ENCODE results near the gene MT1A. TPM values are rescaled to one million over a fixed set of nuclear protein-coding genes. Genes with fewer than 3 reads are reported as not detected.

MT1A gene
- total RNA-seq, 1 donor = not detected

GRCh38 chr16:56632848-56633365 lies 5.6 kb upstream of the MT1A start:
- Histone ChIP-seq H3K27me3 (ENCODE audit: insufficient read depth, low read length) (peaks cover 82% of the 10 kb centered on the region), H3K4me3 (ENCODE audit: low read length) (no peak overlapping the region), H3K4me1 (ENCODE audit: insufficient read depth, low read length) (peaks cover 18% of the 10 kb centered on the region), H3K9me3 (ENCODE audit: low read depth, low read length) (no peaks in the 10 kb centered on the region)

GRCh38 chr16:56633535-56633934 lies 4.9 kb upstream of the MT1A start:
- H3K9me3 ChIP-seq (ENCODE audit: low read depth, low read length) = no peaks in the 10 kb centered on the region
- peaks cover 24% of the 10 kb centered on the region for H3K4me1 ChIP-seq (ENCODE audit: insufficient read depth, low read length)
- no peak overlapping the region for H3K4me3 ChIP-seq (ENCODE audit: low read length)
- H3K27me3 ChIP-seq (ENCODE audit: insufficient read depth, low read length) = peaks cover 88% of the 10 kb centered on the region

- Histone ChIP-seq H3K27me3 (ENCODE audit: insufficient read depth, low read length) (peaks cover 100% of the 10 kb centered on the region), H3K9me3 (ENCODE audit: low read depth, low read length) (no peaks in the 10 kb centered on the region), H3K4me3 (ENCODE audit: low read length) (no peak overlapping the region), H3K4me1 (ENCODE audit: insufficient read depth, low read length) (peaks cover 26% of the 10 kb centered on the region)
Observed at GRCh38 chr16:56634715-56635440, 3.6 kb upstream of the MT1A start.

GRCh38 chr16:56635441-56635967 lies 3.0 kb upstream of the MT1A start:
- Histone ChIP-seq H3K4me3 (ENCODE audit: low read length) (no peak overlapping the region), H3K9me3 (ENCODE audit: low read depth, low read length) (no peaks in the 10 kb centered on the region), H3K27me3 (ENCODE audit: insufficient read depth, low read length) (peaks cover 98% of the 10 kb centered on the region), H3K4me1 (ENCODE audit: insufficient read depth, low read length) (peaks cover 26% of the 10 kb centered on the region)

GRCh38 chr16:56636616-56637413 lies 1.7 kb upstream of the MT1A start:
- Histone ChIP-seq H3K27me3 (ENCODE audit: insufficient read depth, low read length) (peaks cover 98% of the 10 kb centered on the region), H3K4me3 (ENCODE audit: low read length) (no peak overlapping the region), H3K4me1 (ENCODE audit: insufficient read depth, low read length) (peaks cover 26% of the 10 kb centered on the region), H3K9me3 (ENCODE audit: low read depth, low read length) (no peaks in the 10 kb centered on the region)

- Histone ChIP-seq H3K4me1 (ENCODE audit: insufficient read depth, low read length) (peaks cover 34% of the 10 kb centered on the region), H3K9me3 (ENCODE audit: low read depth, low read length) (no peaks in the 10 kb centered on the region), H3K27me3 (ENCODE audit: insufficient read depth, low read length) (peaks cover 94% of the 10 kb centered on the region), H3K4me3 (ENCODE audit: low read length) (no peak overlapping the region)
Observed at GRCh38 chr16:56639045-56639444, 579 bp downstream of the MT1A start.

- Histone ChIP-seq H3K9me3 (ENCODE audit: low read depth, low read length) (no peaks in the 10 kb centered on the region), H3K4me1 (ENCODE audit: insufficient read depth, low read length) (peaks cover 32% of the 10 kb centered on the region), H3K27me3 (ENCODE audit: insufficient read depth, low read length) (peaks cover 94% of the 10 kb centered on the region), H3K4me3 (ENCODE audit: low read length) (no peak overlapping the region)
Observed at GRCh38 chr16:56640076-56640475, 1.6 kb downstream of the MT1A start.

GRCh38 chr16:56641166-56641565 lies 2.7 kb downstream of the MT1A start:
- peaks cover 93% of the 10 kb centered on the region for H3K27me3 ChIP-seq (ENCODE audit: insufficient read depth, low read length)
- peaks cover 27% of the 10 kb centered on the region for H3K4me1 ChIP-seq (ENCODE audit: insufficient read depth, low read length)
- no peaks in the 10 kb centered on the region for H3K9me3 ChIP-seq (ENCODE audit: low read depth, low read length)
- no peak overlapping the region for H3K4me3 ChIP-seq (ENCODE audit: low read length)

GRCh38 chr16:56643080-56643778 lies 4.8 kb downstream of the MT1A start:
- no peaks in the 10 kb centered on the region for H3K9me3 ChIP-seq (ENCODE audit: low read depth, low read length)
- H3K4me3 ChIP-seq (ENCODE audit: low read length) = no peak overlapping the region
- peaks cover 87% of the 10 kb centered on the region for H3K27me3 ChIP-seq (ENCODE audit: insufficient read depth, low read length)
- peaks cover 22% of the 10 kb centered on the region for H3K4me1 ChIP-seq (ENCODE audit: insufficient read depth, low read length)

- H3K4me1 ChIP-seq (ENCODE audit: insufficient read depth, low read length) = peaks cover 17% of the 10 kb centered on the region
- H3K27me3 ChIP-seq (ENCODE audit: insufficient read depth, low read length) = peaks cover 87% of the 10 kb centered on the region
- no peak overlapping the region for H3K4me3 ChIP-seq (ENCODE audit: low read length)
- no peaks in the 10 kb centered on the region for H3K9me3 ChIP-seq (ENCODE audit: low read depth, low read length)
Observed at GRCh38 chr16:56643833-56644232, 5.4 kb downstream of the MT1A start.

- no peaks in the 10 kb centered on the region for H3K9me3 ChIP-seq (ENCODE audit: low read depth, low read length)
- H3K27me3 ChIP-seq (ENCODE audit: insufficient read depth, low read length) = peaks cover 83% of the 10 kb centered on the region
- H3K4me3 ChIP-seq (ENCODE audit: low read length) = no peak overlapping the region
- peaks cover 17% of the 10 kb centered on the region for H3K4me1 ChIP-seq (ENCODE audit: insufficient read depth, low read length)
Observed at GRCh38 chr16:56645311-56645710, 6.8 kb downstream of the MT1A start.

- H3K27me3 ChIP-seq (ENCODE audit: insufficient read depth, low read length) = peaks cover 78% of the 10 kb centered on the region
- peaks cover 17% of the 10 kb centered on the region for H3K4me1 ChIP-seq (ENCODE audit: insufficient read depth, low read length)
- no peak overlapping the region for H3K4me3 ChIP-seq (ENCODE audit: low read length)
- H3K9me3 ChIP-seq (ENCODE audit: low read depth, low read length) = no peaks in the 10 kb centered on the region
Observed at GRCh38 chr16:56645838-56646237, 7.4 kb downstream of the MT1A start.

- Histone ChIP-seq H3K4me1 (ENCODE audit: insufficient read depth, low read length) (peaks cover 15% of the 10 kb centered on the region), H3K27me3 (ENCODE audit: insufficient read depth, low read length) (peaks cover 63% of the 10 kb centered on the region), H3K9me3 (ENCODE audit: low read depth, low read length) (no peaks in the 10 kb centered on the region), H3K4me3 (ENCODE audit: low read length) (no peak overlapping the region)
Observed at GRCh38 chr16:56647641-56648431, 9.4 kb downstream of the MT1A start.

GRCh38 chr16:56649271-56649670 lies 10.8 kb downstream of the MT1A start:
- Histone ChIP-seq H3K4me3 (ENCODE audit: low read length) (no peak overlapping the region), H3K4me1 (ENCODE audit: insufficient read depth, low read length) (peaks cover under 1% of the 10 kb centered on the region), H3K9me3 (ENCODE audit: low read depth, low read length) (no peaks in the 10 kb centered on the region), H3K27me3 (ENCODE audit: insufficient read depth, low read length) (peaks cover 50% of the 10 kb centered on the region)
